IPS-11a (cell line): ENCODE measurements around the gene ZG16.

Source experiments
- H3K4me3 ChIP-seq: one replicate; pipeline ENCODE4 v1.5.1; 2013; ENCODE audit warnings: low read depth, low read length, control low read depth

ZG16 gene

GRCh38 chr16:29820271-29820701 is 42.2 kb downstream of the ZG16 start, which contains the start of gene MVP:
TSS of gene MVP (plus strand) at chr16:29820462. CDS start at chr16:29830550, 10,088 bp downstream.
- no peak within 1 kb of the TSS for H3K4me3 ChIP-seq

DNA sequence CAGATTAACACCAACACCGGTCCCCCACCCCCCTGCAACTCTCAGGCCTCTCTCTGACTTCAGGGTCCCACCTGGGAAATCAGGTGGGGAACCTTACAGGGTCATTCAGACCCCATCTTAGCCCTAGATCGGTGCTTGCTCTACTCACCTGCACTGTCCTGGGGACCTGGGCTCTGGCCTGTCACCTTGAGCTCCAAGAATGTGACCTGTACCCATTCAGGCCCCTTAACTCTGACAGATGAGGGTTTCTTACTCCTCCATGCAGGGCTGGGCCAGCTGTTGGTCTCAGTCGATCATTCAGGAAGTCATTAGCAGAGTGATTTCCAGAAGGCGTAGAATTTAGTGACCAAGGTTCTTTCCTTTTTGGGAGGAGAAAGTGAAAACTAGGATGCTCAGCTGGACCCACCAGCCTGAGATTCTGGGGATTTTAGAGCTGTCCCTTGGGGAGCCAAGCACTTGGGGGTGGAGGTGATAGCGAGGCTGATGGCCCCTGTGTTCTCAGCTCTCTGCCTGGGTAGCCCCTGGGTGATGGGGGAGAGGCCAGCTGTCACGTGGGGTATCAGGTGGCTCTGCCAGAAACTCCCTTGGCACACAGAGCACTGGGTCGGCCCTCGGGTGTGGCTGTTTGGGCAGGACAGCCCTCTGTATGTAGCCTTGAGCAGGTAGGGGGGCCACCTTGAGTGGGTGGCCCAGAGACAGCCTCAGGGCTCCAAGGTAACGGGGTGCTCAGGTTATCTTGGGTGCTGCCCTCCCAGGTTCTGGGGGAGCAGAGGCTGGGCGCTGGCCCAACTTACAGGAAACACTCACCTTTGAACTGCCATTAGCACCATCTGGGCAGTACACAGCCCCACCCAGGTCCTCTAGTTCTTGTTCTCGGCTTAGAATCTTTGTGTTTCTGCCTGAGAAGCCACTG is 42.9 kb downstream of the ZG16 start:
- H3K4me3 ChIP-seq: no peak overlapping the region

DNA sequence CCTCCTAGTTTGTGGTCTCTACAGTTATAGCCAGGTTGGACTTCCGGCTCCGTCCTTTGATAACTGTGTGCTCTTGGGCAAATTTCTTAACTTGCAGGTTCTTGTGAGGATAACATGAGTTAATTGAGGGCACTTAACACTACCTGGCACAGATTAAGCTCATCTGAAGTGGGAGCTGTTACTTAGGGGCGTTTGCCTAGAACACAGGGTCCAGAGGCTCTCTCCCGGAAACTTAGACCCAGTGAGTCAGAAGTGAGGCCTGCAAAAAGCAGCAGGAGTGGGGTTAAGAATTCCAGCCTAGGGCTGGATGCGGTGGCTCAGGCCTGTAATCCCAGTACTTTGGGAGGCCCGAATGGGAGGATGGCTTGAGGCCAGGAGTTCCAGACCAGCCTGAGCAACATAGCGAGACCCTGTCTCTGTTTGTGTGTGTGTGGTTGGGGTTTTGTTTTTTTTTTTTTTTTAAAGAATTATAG is 43.6 kb downstream of the ZG16 start:
- H3K4me3 ChIP-seq: no peak overlapping the region

DNA sequence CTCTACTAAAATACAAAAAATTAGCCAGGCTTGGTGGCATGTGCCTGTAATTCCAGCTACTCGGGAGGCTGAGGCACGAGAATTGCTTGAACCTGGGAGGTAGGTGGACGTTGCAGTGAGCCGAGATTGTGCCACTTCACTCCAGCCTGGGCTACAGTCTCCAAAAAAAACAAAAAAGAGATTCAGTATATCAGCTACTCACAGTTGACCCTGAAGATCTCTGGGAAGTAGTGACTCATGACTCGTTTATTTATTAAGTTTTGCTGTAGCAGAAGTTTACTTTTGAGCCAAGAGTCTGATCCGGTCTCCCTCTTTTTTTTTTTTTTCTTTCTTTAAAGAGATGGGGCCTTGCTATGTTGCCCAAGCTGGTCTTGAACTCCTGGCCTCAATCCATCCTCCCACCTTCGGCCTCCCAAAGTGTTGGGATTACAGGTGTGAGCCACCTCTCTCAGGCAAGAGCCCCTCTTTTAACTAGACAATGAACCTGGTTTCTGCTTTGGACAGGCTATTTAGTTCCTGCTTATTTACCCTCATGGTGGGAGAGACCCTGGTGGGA is 46.6 kb downstream of the ZG16 start:
- H3K4me3 ChIP-seq: no peak overlapping the region

- H3K4me3 ChIP-seq: no peak overlapping the region
Observed at GRCh38 chr16:29825145-29826044, 47.3 kb downstream of the ZG16 start.

DNA sequence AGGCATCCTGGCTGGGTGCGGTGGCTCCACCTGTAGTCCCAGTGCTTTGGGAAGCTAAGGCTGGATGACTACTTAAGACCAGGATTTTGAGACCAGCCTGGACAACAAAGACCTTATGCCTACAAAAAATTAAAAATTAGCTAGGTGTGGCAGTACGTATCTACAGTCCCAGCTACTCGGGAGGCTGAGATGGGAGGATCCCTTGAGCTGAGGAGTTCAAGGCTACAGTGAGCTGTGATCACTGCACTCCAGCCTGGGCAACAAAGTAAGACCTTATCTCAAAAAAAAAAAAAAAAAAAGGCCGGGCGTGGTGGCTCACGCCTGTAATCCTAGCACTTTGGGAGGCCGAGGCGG is 48.3 kb downstream of the ZG16 start:
- H3K4me3 ChIP-seq: no peak overlapping the region

DNA sequence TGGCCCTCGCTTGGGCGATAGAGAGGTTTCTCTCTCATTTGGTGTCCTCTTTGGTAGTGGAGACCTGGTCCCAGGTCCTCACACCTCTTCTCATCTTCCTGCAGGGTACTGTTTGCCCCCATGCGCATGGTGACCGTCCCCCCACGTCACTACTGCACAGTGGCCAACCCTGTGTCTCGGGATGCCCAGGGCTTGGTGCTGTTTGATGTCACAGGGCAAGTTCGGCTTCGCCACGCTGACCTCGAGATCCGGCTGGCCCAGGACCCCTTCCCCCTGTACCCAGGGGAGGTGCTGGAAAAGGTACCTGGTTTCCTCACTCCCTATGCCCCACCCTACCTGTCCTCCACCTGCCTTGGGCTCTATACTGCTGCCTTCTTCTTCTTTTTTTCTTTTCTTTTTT is 52.7 kb downstream of the ZG16 start:
- H3K4me3 ChIP-seq: no peak overlapping the region

DNA sequence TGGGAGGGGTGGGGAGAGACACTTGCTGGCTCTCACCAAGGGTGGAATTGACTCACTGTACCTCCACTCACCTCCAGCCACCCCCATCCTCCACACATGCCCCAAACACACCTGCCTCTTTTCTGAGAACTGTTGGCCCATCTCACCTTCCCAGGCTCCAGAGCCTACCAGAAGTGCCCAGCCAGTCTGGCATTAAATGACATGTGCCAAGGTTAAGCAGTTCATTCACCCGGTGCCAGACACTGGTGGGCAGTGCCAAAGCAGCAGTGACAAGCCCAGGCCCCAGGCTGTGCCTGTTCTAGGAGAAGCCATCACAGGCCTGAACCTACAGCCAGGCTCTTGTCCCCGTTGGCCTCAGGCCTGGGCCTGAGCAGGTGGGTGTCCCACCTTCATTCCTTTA is 53.4 kb downstream of the ZG16 start:
- H3K4me3 ChIP-seq: no peak overlapping the region
